ENCODE data around the gene RBM33.
A peak's percentile ranks its signal among the peaks of the same experiment; 100 is the strongest.

RBM33 gene

DNA sequence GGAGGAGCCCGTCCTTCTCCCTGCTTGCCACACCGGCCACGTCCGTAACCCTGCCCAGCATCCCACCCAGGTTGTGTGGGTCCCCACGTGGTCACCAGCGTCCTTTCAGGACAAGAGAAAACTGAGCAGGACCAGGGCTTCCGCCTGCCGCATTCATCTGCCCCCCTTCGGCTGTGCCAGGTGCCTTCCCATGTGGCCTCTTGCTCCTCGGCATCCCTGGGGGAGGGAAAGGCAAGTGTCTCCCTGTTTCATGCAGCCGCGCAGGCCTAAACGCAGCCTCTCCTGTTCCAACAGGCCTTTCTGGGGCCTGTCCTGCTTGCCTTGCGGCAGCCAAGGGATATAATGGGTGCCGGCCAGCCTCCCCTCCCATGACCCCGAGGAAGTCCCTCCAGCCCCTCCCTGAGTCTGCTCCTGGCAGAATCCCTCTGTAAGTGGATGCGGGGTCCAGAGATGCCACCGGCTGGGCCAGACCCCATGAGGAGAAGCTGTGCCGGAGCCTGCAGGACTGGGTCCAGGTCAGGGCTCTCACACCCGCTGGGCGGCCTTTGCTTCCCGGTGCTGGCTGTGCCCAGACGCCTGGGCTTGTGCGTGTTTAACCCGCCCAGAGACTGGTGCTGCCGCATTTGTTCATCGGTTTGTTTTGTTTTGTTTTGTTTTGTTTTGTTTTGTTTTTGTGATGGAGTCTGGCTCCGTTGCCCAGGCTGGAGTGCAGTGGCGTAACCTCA lies 144.7 kb downstream of the RBM33 start:
- DNase-seq (ENCODE audit: low spot score): peak; percentile 20
- TF ChIP-seq, protein P1, sequence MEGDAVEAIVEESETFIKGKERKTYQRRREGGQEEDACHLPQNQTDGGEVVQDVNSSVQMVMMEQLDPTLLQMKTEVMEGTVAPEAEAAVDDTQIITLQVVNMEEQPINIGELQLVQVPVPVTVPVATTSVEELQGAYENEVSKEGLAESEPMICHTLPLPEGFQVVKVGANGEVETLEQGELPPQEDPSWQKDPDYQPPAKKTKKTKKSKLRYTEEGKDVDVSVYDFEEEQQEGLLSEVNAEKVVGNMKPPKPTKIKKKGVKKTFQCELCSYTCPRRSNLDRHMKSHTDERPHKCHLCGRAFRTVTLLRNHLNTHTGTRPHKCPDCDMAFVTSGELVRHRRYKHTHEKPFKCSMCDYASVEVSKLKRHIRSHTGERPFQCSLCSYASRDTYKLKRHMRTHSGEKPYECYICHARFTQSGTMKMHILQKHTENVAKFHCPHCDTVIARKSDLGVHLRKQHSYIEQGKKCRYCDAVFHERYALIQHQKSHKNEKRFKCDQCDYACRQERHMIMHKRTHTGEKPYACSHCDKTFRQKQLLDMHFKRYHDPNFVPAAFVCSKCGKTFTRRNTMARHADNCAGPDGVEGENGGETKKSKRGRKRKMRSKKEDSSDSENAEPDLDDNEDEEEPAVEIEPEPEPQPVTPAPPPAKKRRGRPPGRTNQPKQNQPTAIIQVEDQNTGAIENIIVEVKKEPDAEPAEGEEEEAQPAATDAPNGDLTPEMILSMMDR (IDR thresholded peaks at IDR 0.05; ENCODE audit: extremely low read depth, missing control alignments): no peak

DNA sequence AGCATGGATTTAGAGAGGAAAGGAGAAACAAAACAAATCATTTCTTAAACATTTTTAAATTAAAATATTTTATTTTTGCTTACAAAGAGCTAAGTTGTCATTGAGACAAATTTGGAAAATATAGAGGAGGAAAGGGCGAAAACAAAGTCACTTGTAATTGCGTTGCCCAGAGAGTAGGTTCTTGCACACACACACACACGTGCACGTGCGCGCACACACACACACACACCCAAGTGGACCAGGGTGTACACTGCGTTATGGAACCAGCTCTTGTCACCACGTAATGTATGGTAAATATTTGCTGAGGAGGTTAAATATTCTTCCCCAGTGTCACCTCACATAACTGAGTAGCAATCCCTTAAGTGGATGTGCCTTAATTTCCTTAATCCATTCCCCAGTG lies 146.2 kb downstream of the RBM33 start:
- TF ChIP-seq, protein P1 (IDR thresholded peaks at IDR 0.05; ENCODE audit: extremely low read depth, missing control alignments): no peak
- DNase-seq (ENCODE audit: low spot score): no peak

DNA sequence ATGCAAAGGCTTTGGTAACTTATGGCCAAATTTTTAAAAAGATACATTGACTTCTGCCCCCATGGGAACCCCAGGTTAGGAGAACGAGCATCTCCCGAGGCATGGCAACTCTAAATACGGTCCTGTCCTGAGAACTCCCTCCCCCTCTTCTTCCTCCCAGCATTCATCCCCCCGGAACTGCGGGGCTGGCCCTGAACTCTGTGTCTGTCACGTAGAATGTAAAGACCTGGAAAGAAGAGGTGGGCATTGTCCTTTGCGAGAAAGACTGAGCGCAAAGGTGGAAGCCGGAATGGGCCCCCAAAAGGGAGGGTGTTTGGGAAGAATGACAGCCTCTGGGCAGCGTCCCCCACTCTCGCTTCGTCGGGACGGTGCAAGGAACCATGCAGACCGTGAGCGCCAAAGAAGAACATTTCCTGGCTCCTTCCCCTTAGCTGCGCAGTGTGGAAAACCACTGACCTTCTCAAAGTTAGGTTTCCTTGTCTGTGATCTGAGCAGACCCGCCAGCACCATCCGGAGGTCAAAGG lies 146.8 kb downstream of the RBM33 start:
- DNase-seq (ENCODE audit: low spot score): no peak
- TF ChIP-seq, protein P1 (IDR thresholded peaks at IDR 0.05; ENCODE audit: extremely low read depth, missing control alignments): no peak

DNA sequence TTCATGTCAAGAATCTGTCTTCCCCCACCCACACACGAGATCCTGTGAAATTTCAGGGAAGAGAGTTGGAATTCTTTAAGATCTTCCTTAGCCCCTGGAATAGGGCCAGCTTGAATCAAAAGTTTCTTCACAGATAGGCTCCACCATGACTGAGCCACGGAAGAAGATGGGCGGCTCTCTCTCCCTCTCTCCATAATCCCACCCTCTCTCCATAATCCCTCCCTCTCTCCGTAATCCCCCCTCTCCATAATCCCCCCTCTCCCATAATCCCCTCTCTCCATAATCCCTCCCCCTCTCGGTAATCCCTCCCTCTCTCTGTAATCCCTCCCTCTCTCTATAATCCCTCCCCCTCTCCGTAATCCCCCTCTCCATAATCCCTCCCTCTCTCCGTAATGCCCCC lies 147.4 kb downstream of the RBM33 start:
- TF ChIP-seq, protein P1 (IDR thresholded peaks at IDR 0.05; ENCODE audit: extremely low read depth, missing control alignments): no peak
- DNase-seq (ENCODE audit: low spot score): no peak

DNA sequence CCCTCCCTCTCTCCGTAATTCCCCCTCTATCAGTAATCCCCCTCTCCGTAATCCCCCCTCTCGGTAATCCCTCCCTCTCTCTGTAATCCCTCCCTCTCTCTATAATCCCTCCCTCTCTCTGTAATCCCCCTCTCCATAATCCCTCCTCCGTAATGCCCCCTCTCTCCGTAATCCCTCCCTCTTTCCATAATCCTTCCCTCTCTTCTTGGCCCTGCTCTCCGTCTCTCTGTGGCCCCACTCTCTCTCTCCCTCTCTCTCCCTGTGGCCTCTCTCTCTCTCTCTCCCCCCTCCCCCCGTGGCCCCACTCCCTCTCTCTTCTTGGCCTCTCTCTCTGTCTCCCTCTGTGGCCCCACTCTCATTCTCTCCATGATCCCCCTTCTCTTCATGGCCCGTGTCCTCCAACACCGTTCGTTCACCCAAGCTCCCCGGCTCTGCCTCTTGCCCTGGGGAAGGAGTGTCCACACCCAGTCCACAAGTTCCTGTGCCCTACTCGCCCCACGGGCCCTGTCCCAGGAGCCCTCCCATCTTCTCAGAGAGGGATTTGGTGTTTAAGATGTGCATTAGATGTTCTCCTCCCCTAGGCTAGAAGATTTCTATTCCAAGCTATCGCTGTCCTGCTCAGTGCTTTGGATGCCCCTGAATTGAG lies 148.0 kb downstream of the RBM33 start:
- DNase-seq (ENCODE audit: low spot score): no peak
- TF ChIP-seq, protein P1 (IDR thresholded peaks at IDR 0.05; ENCODE audit: extremely low read depth, missing control alignments): no peak

DNA sequence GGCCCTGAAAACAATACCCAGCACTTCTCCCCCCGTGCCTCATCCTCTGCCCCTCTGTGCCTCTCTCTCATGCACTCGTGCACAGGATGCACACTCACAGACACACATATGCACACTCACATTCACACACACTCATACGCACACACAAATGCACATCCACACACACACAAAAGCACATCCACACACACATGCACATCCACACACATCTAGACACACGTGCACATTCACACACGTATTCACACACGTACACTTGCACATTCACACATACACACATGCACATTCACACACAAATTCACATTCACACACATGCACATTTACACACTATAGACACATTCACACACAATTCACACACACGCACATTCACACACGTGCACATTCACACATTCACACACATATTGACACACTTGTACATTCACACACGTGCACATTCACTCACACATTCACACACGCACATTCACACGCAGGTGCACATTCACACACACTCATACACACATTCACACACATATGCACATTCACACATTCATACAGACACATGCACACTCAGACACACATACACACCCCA lies 148.6 kb downstream of the RBM33 start:
- no peak for DNase-seq (ENCODE audit: low spot score)
- TF ChIP-seq, protein P1 (IDR thresholded peaks at IDR 0.05; ENCODE audit: extremely low read depth, missing control alignments): no peak

DNA sequence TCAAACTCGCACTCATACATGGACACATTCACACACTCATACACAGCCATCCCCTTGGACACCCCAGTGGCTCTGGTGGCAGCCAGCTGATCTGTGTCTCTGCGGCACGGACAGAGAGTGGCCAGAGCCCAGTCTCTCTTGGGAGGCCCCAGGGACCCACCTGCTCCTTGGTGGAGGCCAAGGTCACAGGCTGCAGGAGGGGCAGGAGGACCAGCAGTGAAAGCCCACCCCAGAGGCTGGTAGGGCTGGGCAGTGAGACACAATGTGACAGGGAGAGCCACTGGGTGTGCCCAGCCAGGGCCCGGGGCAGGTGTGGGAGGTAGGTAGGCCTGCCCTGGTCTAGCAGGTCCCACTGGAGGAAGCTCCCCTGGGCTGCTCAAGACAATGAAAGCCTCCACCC lies 149.3 kb downstream of the RBM33 start:
- no peak for DNase-seq (ENCODE audit: low spot score)
- TF ChIP-seq, protein P1 (IDR thresholded peaks at IDR 0.05; ENCODE audit: extremely low read depth, missing control alignments): no peak
